ENCODE data around the gene MAGED2. TPM values are rescaled to one million over a fixed set of nuclear protein-coding genes. Genes with fewer than 3 reads are reported as not detected.
A peak's percentile ranks its signal among the peaks of the same experiment; 100 is the strongest.

The MAGED2 gene
- total and polyA plus RNA-seq, 2 experiments from 2014 or later: 509 to 612 TPM

DNA sequence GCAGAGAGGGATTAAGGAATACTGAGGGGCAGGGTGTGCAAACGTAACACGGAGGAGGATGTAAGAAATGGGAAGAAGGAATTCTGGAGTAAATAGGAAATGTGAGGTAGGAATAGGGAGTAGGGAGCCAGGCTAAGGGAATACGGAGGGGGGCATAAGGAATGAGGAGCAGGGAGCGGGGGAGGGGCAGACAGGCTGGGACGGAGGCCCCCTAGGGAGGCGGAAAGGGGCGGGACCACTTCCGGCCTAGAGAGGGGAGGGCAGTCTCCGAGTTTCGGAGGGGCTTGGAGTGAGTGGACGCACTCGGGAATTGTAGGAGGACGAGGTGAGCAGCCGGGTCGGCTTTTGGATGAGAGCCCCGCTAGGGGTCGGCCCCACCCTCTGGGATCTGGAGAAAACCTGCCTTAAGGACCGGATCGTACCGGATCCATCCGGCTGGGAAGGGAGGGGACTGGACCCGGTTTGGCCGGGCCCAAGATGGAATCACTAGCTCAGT, 612 bp downstream of the MAGED2 start:
- Histone ChIP-seq H2AFZ (peak overlapping the region; percentile 26), H3K27ac (peak overlapping the region; percentile 97), H4K20me1 (ENCODE audit: insufficient read depth, poor library complexity, severe bottlenecking) (peaks cover 39% of the 10 kb centered on the region), H3K27me3 (no peaks in the 10 kb centered on the region), H3K9me2 (replicated peaks; ENCODE audit: insufficient read depth) (no peaks in the 10 kb centered on the region), H3K36me3 (replicated peaks; ENCODE audit: insufficient read depth, low read depth) (no peaks in the 10 kb centered on the region), H3K4me2 (peak overlapping the region; percentile 62), H3K79me2 (peaks cover 25% of the 10 kb centered on the region), H3K9me3 (ENCODE audit: low read depth) (no peaks in the 10 kb centered on the region), H3K4me1 (ENCODE audit: insufficient read depth) (peaks cover 4% of the 10 kb centered on the region), H3K4me3 (peak overlapping the region; percentile 47)
- peak; percentile 86 for DNase-seq (ENCODE audit: low spot score)
- TF ChIP-seq EZH2 (IDR thresholded peaks at IDR 0.05; ENCODE audit: borderline replicate concordance) (no peak), EZH2phosphoT487 (IDR thresholded peaks at IDR 0.05; ENCODE audit: low read depth, severe bottlenecking, unreplicated experiment) (no peak)
- TF ChIP-seq, protein P1, sequence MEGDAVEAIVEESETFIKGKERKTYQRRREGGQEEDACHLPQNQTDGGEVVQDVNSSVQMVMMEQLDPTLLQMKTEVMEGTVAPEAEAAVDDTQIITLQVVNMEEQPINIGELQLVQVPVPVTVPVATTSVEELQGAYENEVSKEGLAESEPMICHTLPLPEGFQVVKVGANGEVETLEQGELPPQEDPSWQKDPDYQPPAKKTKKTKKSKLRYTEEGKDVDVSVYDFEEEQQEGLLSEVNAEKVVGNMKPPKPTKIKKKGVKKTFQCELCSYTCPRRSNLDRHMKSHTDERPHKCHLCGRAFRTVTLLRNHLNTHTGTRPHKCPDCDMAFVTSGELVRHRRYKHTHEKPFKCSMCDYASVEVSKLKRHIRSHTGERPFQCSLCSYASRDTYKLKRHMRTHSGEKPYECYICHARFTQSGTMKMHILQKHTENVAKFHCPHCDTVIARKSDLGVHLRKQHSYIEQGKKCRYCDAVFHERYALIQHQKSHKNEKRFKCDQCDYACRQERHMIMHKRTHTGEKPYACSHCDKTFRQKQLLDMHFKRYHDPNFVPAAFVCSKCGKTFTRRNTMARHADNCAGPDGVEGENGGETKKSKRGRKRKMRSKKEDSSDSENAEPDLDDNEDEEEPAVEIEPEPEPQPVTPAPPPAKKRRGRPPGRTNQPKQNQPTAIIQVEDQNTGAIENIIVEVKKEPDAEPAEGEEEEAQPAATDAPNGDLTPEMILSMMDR (IDR thresholded peaks at IDR 0.05; ENCODE audit: poor library complexity): no peak
- WGBS (ENCODE audit: low lambda C conversion rate, missing lambda C conversion rate): 51% methylated on average over 12 of the region's 23 CpGs

DNA sequence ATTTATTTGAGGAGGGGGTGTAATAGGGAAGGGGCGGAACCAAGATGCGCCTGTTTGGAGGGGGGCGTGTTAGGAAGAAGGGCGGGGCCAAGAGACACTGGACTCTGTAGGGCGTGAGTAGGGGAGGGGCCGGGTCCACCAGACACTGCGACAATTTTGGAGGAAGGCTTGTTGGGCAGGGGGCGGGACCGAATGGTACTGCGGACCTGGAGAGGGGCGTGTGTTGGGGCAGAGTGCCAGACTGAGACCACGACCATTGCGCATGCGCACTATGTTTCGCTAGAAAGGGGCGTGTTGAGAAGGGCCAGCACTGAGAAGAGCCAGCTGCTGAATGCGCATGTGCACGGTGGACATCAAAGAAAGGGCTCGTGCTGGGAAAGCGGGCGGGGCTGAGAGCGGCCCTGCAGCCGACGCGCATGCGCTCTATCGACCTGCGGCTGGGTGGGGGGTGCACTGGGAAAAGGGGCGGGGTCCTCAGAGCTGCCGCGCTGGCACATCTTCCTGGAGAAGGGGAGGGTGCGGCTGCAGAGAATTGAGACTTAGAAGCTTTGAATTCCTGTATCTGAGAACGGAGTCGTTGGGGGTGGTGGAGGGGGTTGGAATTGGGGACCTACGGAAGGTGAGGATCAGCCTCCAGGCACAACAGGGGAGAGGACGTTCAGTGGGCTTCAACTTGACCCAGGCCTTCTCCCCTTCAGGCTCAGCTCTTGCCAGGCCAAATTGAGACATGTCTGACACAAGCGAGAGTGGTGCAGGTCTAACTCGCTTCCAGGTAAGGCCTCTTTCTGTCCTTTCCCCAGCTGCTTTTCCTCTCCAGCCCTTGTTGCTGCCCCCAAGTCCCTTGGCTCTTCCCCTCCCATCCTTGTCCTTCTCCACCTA, 1.3 kb downstream of the MAGED2 start:
- Histone ChIP-seq H3K79me2 (peaks cover 25% of the 10 kb centered on the region), H3K4me2 (peak overlapping the region; percentile 79), H3K9me2 (replicated peaks; ENCODE audit: insufficient read depth) (no peaks in the 10 kb centered on the region), H3K36me3 (replicated peaks; ENCODE audit: insufficient read depth, low read depth) (no peaks in the 10 kb centered on the region), H3K27ac (peak overlapping the region; percentile 97), H3K9me3 (ENCODE audit: low read depth) (no peaks in the 10 kb centered on the region), H2AFZ (peak overlapping the region; percentile 22), H3K4me1 (ENCODE audit: insufficient read depth) (peaks cover 4% of the 10 kb centered on the region), H3K27me3 (no peaks in the 10 kb centered on the region), H3K4me3 (peak overlapping the region; percentile 42), H4K20me1 (ENCODE audit: insufficient read depth, poor library complexity, severe bottlenecking) (peaks cover 39% of the 10 kb centered on the region)
- no peak for TF ChIP-seq EZH2 (IDR thresholded peaks at IDR 0.05; ENCODE audit: borderline replicate concordance)
- no peak for TF ChIP-seq EZH2phosphoT487 (IDR thresholded peaks at IDR 0.05; ENCODE audit: low read depth, severe bottlenecking, unreplicated experiment)
- TF ChIP-seq, protein P1 (IDR thresholded peaks at IDR 0.05; ENCODE audit: poor library complexity): no peak
- DNase-seq (ENCODE audit: low spot score): peak; percentile 96
- 43% methylated on average over 28 of the region's 38 CpGs for WGBS (ENCODE audit: low lambda C conversion rate, missing lambda C conversion rate)

DNA sequence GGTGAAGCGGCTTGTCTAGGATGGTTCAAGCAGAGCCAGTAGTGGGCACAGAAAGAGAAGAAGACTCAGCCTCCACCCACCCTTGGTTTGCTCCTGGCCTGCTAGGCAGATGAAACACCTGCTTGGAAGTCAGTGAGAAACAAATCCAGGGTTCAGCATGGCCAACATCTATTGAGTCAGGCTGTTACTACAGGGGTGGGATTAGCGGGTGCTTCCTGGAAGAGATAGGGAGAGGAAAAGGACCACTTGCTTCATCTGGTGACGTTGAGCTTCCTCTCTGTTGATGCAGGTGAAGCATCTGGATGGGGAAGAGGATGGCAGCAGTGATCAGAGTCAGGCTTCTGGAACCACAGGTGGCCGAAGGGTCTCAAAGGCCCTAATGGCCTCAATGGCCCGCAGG, 3.0 kb downstream of the MAGED2 start:
- Histone ChIP-seq H3K79me2 (peaks cover 25% of the 10 kb centered on the region), H3K9me3 (ENCODE audit: low read depth) (no peaks in the 10 kb centered on the region), H3K9me2 (replicated peaks; ENCODE audit: insufficient read depth) (no peaks in the 10 kb centered on the region), H3K27ac (no peak overlapping the region), H2AFZ (no peak overlapping the region), H3K4me1 (ENCODE audit: insufficient read depth) (peaks cover 4% of the 10 kb centered on the region), H3K27me3 (no peaks in the 10 kb centered on the region), H3K4me3 (no peak overlapping the region), H4K20me1 (ENCODE audit: insufficient read depth, poor library complexity, severe bottlenecking) (peaks cover 45% of the 10 kb centered on the region), H3K4me2 (peak overlapping the region; percentile 79), H3K36me3 (replicated peaks; ENCODE audit: insufficient read depth, low read depth) (no peaks in the 10 kb centered on the region)
- 82% methylated on average over 5 of the region's 5 CpGs for WGBS (ENCODE audit: low lambda C conversion rate, missing lambda C conversion rate)
- no peak for DNase-seq (ENCODE audit: low spot score)
- TF ChIP-seq EZH2 (IDR thresholded peaks at IDR 0.05; ENCODE audit: borderline replicate concordance): no peak
- no peak for TF ChIP-seq EZH2phosphoT487 (IDR thresholded peaks at IDR 0.05; ENCODE audit: low read depth, severe bottlenecking, unreplicated experiment)
- TF ChIP-seq, protein P1 (IDR thresholded peaks at IDR 0.05; ENCODE audit: poor library complexity): no peak

Measured in hepatocyte (in vitro differentiated cells).